Gastroesophageal sphincter (tissue), 3 donors: ENCODE measurements around the gene SRGN.

Source experiments
- CTCF ChIP-seq, 4 experiments: fragments of 200-600 bp in 2 of 4; fragments of 450-650 bp in 2 of 4; sonication (generic) in 1 of 4; IDR thresholded peaks; one replicate each; pipeline ENCODE4 v1.5.1; 2017 to 2019; ENCODE audit warnings: antibody characterized with exemption in 4 of 4, mild to moderate bottlenecking in 2 of 4, moderate library complexity in 2 of 4
- POLR2A ChIP-seq, 2 donors: fragments of 450-650 bp; IDR thresholded peaks; one replicate each; pipeline ENCODE4 v1.6.1; 2017; ENCODE audit warnings: antibody characterized with exemption in 2 of 2, mild to moderate bottlenecking in 2 of 2, moderate library complexity in 1 of 2

- TF ChIP-seq CTCF (IDR thresholded peaks at IDR 0.05): no peak
- TF ChIP-seq POLR2A (IDR thresholded peaks at IDR 0.05): no peak
Observed at GRCh38 chr10:69096045-69096444, 8.1 kb downstream of the SRGN start.
